Endothelial cell of umbilical vein (primary cell): ENCODE data around the gene PKNOX1.

Experiments used
- EZH2 ChIP-seq: IDR thresholded peaks from 2 replicates; pipeline ENCODE4 v1.6.1; 2012; ENCODE audit warnings: borderline replicate concordance, low read depth, mild to moderate bottlenecking, moderate library complexity, low read length, inconsistent platforms; ENCODE audit not compliant: severe bottlenecking
- FOS ChIP-seq: IDR thresholded peaks from 2 replicates; pipeline ENCODE4 v1.6.1; 2011; ENCODE audit warnings: mild to moderate bottlenecking, low read length, moderate library complexity, borderline replicate concordance; ENCODE audit not compliant: insufficient read depth
- JUN ChIP-seq: IDR thresholded peaks from 2 replicates; pipeline ENCODE4 v1.6.1; 2011; ENCODE audit warnings: borderline replicate concordance, low read depth; ENCODE audit not compliant: insufficient read length, insufficient read depth
- POLR2A ChIP-seq: IDR thresholded peaks from 2 replicates; pipeline ENCODE4 v1.6.1; 2012; ENCODE audit warnings: low read depth, mild to moderate bottlenecking, control low read depth, low read length
- POLR2AphosphoS5 ChIP-seq: IDR thresholded peaks from 2 replicates; pipeline ENCODE4 v1.6.1; 2012; ENCODE audit warnings: low read depth, mild to moderate bottlenecking, control low read depth, low read length, moderate library complexity; ENCODE audit not compliant: insufficient read depth
- TF ChIP-seq, protein P1 (sequence below), 2 donors: IDR thresholded peaks; 1 replicate in 1 of 2; 2 replicates in 1 of 2; pipeline ENCODE4 v1.5.1; 2011; ENCODE audit warnings: low read length in 2 of 2, mild to moderate bottlenecking in 2 of 2, moderate library complexity in 2 of 2, control low read depth in 1 of 2, inconsistent platforms in 1 of 2, low read depth in 1 of 2; ENCODE audit not compliant: insufficient read depth in 1 of 2; ENCODE audit errors: extremely low read depth in 1 of 2
- TF ChIP-seq, protein P2 (sequence below): IDR thresholded peaks from 2 replicates; pipeline ENCODE4 v1.6.1; 2011; ENCODE audit not compliant: insufficient read depth, insufficient read length

DNA sequence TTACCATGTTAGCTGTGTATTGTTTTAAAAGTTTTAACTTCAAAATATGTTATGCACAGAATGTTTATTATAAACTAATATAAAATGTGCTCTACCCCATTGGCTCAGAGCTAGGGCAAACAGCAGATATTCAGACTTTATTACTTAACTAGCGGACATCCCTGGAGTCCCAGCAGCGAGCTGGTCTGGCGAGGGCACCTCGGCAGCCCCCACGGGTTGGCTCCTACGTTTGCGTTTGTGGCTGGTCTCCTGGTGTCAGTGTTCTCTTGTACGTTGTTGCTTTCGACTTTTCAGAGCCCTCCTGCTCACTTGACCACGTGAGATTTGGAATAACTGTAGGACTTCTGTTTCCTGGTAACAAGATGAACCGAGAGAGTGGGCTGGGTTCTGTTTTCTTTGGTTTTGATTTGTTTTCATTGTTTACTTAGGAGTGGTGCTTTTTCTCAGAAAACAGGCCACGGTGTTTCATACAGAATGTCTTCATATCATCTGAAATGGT is 56.8 kb downstream of the PKNOX1 start:
- TF ChIP-seq POLR2A (no peak), EZH2 (no peak), JUN (no peak), FOS (no peak), POLR2AphosphoS5 (no peak)
- TF ChIP-seq, protein P1, sequence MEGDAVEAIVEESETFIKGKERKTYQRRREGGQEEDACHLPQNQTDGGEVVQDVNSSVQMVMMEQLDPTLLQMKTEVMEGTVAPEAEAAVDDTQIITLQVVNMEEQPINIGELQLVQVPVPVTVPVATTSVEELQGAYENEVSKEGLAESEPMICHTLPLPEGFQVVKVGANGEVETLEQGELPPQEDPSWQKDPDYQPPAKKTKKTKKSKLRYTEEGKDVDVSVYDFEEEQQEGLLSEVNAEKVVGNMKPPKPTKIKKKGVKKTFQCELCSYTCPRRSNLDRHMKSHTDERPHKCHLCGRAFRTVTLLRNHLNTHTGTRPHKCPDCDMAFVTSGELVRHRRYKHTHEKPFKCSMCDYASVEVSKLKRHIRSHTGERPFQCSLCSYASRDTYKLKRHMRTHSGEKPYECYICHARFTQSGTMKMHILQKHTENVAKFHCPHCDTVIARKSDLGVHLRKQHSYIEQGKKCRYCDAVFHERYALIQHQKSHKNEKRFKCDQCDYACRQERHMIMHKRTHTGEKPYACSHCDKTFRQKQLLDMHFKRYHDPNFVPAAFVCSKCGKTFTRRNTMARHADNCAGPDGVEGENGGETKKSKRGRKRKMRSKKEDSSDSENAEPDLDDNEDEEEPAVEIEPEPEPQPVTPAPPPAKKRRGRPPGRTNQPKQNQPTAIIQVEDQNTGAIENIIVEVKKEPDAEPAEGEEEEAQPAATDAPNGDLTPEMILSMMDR (IDR thresholded peaks at IDR 0.05; ENCODE audit: extremely low read depth in 1 of 2, insufficient read depth in 1 of 2, low read depth in 1 of 2, low read length in 2 of 2), result no peak
- TF ChIP-seq, protein P2, sequence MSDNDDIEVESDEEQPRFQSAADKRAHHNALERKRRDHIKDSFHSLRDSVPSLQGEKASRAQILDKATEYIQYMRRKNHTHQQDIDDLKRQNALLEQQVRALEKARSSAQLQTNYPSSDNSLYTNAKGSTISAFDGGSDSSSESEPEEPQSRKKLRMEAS, result no peak
